CD4-positive, alpha-beta T cell treated with Interleukin-15 for 1 hour (primary cell): ENCODE measurements around the gene HENMT1.
"Not testable (repeated sequence)": the region's sequence is repeated elsewhere in the genome, so short reads cannot be mapped to it uniquely, and the experiment has no call there.

Experiments used
- DNase-seq: peaks from one replicate; pipeline ENCODE4 v3.0.0-alpha.2; 2020

HENMT1 gene

GRCh38 chr1:108670131-108670773 is 9.4 kb upstream of the HENMT1 start:
- DNase-seq = no peak

DNA sequence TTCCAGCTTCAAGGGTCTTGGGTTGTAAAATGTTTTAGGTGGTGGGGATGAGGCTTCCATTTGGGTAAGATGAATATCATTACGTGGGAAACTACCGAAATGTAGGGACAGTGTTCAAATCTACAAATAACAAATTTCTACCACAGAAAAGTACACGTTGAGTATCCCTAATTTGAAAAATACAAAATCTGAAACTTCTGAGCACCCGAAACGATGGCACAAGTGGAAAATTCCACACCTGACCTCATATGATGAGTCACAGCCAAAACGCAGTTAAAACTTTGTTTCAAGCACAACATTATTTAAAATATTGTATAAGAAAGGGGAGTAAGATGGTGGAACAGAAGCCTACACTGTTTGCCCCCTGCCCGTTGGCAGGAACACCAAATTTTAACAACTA is 8.8 kb upstream of the HENMT1 start:
- DNase-seq = no peak

DNA sequence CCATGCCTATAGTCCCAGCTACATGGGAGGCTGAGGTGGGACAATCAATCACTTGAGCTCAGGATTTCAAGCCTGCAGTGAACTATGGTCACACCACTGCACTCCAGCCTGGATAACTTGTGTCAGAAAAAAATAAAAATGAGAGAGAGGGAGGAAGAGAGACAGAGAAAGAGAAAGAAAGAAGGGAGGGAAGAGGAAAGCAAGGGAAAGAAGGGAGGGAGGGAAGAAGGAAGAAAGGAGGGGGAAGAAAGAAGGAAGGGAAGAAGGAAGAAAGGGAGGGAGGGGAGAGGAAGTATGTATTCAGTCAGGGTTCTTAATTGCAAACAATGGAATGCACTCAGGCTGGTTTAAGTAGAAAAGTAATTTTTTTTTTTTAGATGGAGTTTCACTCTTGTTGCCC is 7.9 kb upstream of the HENMT1 start:
- DNase-seq = no peak

- not testable (repeated sequence) for DNase-seq
Observed at GRCh38 chr1:108667422-108667821, 6.5 kb upstream of the HENMT1 start.

- no peak for DNase-seq
Observed at GRCh38 chr1:108665771-108666170, 4.9 kb upstream of the HENMT1 start.

DNA sequence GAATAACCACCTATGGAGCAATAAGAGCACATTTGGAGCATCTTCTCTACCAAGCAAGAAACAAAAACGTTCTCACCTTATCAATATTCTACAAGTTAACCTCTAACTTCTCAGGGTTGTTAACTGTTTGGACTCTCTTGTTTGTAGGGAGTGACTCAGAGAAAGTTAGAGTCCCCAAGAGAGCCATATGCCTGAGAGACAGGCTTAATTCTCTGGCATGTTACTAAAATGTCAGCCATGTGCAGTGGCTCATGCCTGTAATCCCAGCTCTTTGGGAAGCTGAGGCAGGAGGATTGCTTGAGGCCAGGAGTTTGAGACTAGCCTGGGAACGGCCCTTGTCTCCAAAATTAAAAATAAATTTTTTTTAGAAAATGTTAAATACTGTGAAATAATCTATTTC is 4.2 kb upstream of the HENMT1 start:
- DNase-seq = no peak

DNA sequence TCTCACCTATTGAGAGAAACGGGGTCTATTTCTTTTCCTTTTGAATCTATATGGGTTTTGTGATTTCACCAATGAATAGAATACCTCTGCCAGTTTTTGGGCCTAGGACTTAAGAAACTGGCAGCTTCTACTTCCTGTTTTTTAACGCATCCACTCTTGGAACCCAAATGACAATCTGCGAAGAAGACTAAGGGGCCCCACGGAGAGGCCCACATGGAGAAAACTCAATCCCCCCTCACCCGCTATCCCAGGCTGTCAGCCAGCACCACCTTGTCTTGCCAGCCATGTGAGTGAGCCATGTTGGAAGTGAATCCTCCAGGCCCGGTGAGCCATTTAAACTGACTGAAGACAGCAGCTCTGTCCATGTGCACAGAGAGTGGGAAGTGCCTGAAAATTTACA is 3.6 kb upstream of the HENMT1 start:
- no peak for DNase-seq

GRCh38 chr1:108663074-108663473 is 2.2 kb upstream of the HENMT1 start:
- DNase-seq = no peak

DNA sequence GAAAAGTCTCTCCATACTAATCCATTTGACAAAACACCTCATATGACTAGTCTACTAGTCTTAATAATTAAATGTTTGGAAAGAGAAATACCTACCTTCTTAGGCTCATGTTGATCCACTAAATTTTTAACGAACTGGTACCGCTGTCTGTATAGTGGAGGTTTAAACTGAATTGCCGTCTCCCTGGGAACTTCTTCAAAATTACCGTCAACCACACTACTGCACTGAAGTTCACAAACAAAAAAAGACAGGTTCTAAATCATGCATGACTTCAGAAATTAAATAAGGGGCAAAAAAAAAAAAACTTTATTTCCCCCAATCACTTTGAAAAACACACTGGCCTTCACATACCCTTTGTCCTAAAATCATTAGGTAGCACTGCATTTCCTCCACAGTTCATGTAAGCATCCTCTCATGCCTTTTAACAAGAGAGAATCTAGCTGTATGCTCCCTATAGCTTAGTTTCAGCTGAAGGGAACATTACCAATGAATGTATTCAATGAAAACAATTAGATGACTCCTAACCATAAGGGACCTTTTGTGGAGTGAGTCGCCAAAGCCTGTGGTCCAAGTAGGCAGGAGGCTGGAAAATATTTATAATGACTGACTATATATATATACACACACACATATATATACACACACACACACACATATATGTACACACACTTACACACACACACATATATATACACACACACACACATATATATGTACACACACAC is 3.4 kb downstream of the HENMT1 start:
- DNase-seq = no peak

DNA sequence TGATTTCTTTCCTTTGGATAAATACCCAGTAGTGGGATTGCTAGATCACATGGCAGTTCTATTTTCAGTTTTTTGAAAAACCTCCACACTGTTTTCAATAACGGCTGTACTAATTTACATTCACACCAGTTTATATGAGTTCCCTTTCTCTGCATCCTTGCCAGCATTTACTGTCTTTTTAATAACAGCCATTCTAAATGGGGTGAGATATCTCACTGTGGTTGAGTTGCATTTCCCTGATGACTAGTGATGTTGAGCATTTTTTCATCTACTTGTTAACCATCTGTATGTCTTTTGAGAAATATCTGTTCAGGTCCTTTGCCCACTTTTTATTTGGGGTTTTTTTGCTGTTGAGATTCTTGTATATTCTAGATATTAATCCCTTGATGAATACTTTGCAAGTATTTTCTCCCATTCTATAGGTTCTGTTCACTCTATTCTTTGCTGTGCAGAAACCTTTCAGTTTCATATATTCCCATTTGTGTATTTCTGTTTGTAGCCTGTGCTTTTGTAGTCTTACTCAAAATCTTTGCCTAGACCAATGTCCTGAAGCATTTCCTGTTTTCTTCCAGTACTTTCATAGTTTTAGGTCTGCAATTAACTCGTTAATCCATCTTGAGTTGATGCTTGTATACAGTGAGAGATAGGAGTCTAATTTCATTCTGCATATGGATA is 7.3 kb downstream of the HENMT1 start:
- DNase-seq = no peak

- DNase-seq = peak; percentile 89
Observed at GRCh38 chr1:108646648-108647269, 14.1 kb downstream of the HENMT1 start.

DNA sequence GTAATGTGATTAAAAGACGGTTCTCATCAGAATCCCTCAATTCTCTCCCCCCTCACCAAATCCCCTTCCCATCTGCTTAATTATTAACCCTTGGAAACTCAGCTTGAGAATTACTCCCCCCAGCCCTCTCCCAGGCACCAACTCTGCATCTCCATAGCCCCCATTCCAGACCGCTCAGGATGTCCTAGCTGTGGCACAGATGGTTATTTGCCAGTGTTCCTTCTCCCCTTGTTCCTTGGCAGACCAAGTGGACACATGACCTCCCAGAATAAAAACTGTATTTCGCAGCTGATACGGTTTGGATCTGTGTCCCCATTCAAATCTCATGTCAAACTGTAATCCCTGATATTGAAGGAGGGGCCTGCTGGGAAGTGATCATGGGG is 14.6 kb downstream of the HENMT1 start:
- no peak for DNase-seq

GRCh38 chr1:108645564-108646184 is 15.2 kb downstream of the HENMT1 start:
- DNase-seq = peak; percentile 27

GRCh38 chr1:108644984-108645383 is 15.9 kb downstream of the HENMT1 start:
- DNase-seq = peak; percentile 52

DNA sequence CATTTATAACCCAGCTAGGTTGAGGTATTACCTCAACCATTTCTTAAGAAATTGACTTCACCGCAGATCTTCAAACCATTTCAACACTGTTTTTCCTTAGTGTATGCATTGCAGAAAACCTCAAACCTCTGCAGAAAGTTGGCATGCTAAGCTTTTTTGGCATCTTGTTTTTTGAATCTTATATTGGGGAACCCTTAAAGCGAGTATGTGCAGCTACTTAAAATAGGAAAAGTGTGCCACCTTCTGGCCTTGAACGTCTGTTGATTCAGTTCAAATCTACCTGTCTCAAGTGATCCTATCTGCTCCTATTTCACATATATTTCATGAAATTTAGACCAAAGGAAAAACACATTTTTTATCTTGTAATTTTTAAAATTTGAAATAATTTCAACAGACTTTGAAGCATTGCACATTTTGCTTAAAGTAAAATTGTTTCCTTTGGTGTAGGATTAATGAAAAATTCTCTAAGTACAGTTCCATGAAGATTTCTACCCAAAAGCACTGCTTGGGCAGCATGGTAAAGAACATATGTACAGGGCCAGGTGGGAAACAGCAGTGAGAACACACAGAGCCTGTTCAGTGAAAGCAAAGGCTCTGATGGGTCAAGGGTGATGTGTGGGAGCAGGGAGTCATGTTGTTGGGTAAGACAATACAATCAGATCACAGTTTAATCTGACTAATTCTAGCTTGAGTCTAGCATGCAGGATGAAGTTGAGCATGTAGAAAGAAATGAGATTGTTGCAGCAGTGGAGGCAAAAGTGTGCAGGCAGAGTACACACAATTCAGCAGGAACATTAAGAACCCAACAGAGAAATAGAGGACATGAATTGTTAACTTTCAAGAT is 17.2 kb downstream of the HENMT1 start:
- peak; percentile 47 for DNase-seq

GRCh38 chr1:108640863-108641262 is 20.0 kb downstream of the HENMT1 start:
- not testable (repeated sequence) for DNase-seq

- DNase-seq = peak; percentile 50
Observed at GRCh38 chr1:108639899-108640560, 20.9 kb downstream of the HENMT1 start.

DNA sequence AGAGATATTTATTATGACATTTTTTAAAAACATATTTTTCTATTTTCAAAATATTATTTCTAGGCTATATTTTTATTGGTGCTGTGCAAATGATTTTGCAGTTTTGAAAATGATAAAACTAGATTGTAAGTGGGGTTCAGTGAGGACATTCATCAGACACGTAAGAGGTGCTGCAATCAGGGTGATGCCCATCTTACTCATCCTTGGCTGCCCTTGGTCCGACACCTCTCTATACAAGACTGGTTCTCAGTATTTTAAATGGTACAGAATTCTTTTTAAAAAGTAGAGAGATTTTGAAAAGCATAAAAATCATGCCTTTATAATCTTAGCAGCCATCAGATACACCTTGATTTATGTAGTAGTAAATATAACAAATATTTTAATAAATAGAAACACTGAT is 24.0 kb downstream of the HENMT1 start:
- no peak for DNase-seq

DNA sequence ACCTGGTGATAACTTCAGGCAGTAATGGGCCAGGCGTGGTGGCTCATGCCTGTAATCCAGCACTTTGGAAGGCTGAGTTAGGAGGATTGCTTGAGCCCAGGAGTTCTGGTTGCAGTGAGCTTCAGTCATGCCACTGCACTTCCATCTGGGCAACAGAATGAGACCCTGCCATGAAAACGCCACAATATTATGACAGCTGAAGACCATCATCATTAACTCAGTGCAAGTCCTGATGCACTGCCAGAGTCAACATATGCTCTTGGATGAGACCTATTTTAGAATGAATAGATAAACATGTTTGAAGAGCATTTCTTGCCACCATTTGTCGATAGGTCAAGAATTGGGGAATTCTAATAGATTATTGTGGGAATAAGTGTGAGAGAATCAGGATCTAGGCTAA is 26.4 kb downstream of the HENMT1 start:
- DNase-seq = no peak

- no peak for DNase-seq
Observed at GRCh38 chr1:108628665-108629064, 32.2 kb downstream of the HENMT1 start.

- DNase-seq = no peak
Observed at GRCh38 chr1:108627951-108628350, 32.9 kb downstream of the HENMT1 start.

DNA sequence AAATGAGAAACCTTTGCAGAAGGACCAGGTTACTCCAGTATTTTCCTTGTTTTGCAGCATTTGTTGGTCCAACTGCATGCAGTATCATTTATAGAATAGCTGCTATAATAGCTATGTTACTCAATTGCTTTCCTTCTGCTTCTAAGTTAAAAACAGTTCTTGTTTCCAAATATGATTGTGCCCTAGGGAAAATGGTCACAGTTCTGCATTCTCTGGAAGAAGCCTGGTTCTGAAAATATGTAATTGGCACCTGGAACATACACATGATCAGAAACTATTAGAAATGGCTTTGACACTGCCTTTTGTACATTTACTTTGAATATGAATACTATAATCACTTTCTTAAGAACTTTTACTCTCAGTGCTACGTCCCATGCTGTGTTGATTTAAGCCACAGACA is 33.6 kb downstream of the HENMT1 start:
- DNase-seq = no peak
